K562 (cell line): ENCODE measurements around the gene SPX. TPM values are rescaled to one million over a fixed set of nuclear protein-coding genes. Genes with fewer than 3 reads are reported as not detected.

Experiments used
- ATAC-seq: fragments of 200-7000 bp; cut with Tn5 transposase; 3 replicates; pipeline ENCODE4 v1.9.1; 2020; ENCODE audit warnings: moderate library complexity
- BruUV-seq: library from RNA; stranded (reverse); fragments of 400-500 nt; replicated peaks from 2 replicates; lab custom pipeline; 2021; lab: Mats Ljungman, UMichigan
- CTCF ChIA-PET: fragments of 300-600 bp; formaldehyde crosslinking; extraction: SDS; loops from one replicate; lab custom pipeline; 2021; ENCODE audit warnings: low intra/inter-chr PET ratio; lab: Yijun Ruan, JAX
- POLR2A ChIA-PET: fragments of 300-600, 350-650 bp; sonication (Branson Sonifier 250); formaldehyde crosslinking; extraction: SDS; loops from one replicate; lab custom pipeline; 2021; ENCODE audit warnings: antibody characterized with exemption, inconsistent platforms; lab: Yijun Ruan, JAX
- DNase-seq, 4 experiments: peaks; one replicate each; pipeline versions ENCODE4 v3.0.0 to v3.0.0-alpha.2; 2011 to 2018; ENCODE audit warnings: low spot score in 3 of 4, mixed read lengths in 3 of 4; ENCODE audit errors: extremely low read depth in 1 of 4
- FAIRE-seq: peaks from 2 replicates; lab custom pipeline; 2011; peaks lifted over from hg19 to GRCh38; lab: Jason Lieb, UNC
- H2AFZ ChIP-seq: 2 replicates; pipeline ENCODE4 v1.6.0; 2011; ENCODE audit warnings: low read depth, low read length, control low read depth, inconsistent platforms
- H3K27ac ChIP-seq: fragments of 200-600 bp; 3 replicates; pipeline ENCODE4 v1.8.0; 2011; ENCODE audit warnings: low read depth, mild to moderate bottlenecking, control low read depth, inconsistent platforms, low read length, moderate library complexity, mixed read lengths; ENCODE audit errors: extremely low read depth
- H3K27me3 ChIP-seq, 2 experiments: fragments of 300-600 bp in 1 of 2; 2 replicates in 1 of 2; 3 replicates in 1 of 2; pipeline versions ENCODE4 v1.6.0 to v1.8.0; 2011; ENCODE audit warnings: inconsistent platforms in 2 of 2, low read length in 2 of 2, mild to moderate bottlenecking in 1 of 2, mixed read lengths in 1 of 2, moderate library complexity in 1 of 2; ENCODE audit not compliant: control insufficient read depth in 2 of 2, insufficient read depth in 2 of 2
- H3K36me3 ChIP-seq: fragments of 300-600 bp; 3 replicates; pipeline ENCODE4 v1.8.0; 2011; ENCODE audit warnings: mild to moderate bottlenecking, low read length, inconsistent platforms; ENCODE audit not compliant: control insufficient read depth, insufficient read depth
- H3K4me1 ChIP-seq, 2 experiments: fragments of 200-600 bp in 1 of 2; replicated peaks in 1 of 2; 2 replicates in 1 of 2; 3 replicates in 1 of 2; pipeline versions ENCODE4 v1.5.1 to v1.8.0; 2011; ENCODE audit warnings: inconsistent platforms in 2 of 2, low read length in 2 of 2, mild to moderate bottlenecking in 1 of 2, mixed read lengths in 1 of 2, moderate library complexity in 1 of 2; ENCODE audit not compliant: control insufficient read depth in 2 of 2, insufficient read depth in 2 of 2
- H3K4me2 ChIP-seq: 2 replicates; pipeline ENCODE4 v1.6.1; 2011; ENCODE audit warnings: low read length, control low read depth, inconsistent platforms, mixed read lengths; ENCODE audit not compliant: insufficient read depth
- H3K4me3 ChIP-seq: fragments of 200-600 bp; sonication (generic), shearing (Covaris generic); 2 replicates; pipeline ENCODE4 v1.5.1; 2016; ENCODE audit warnings: control low read depth, inconsistent platforms
- H3K79me2 ChIP-seq: fragments of 200-600 bp; 3 replicates; pipeline ENCODE4 v1.8.0; 2011; ENCODE audit warnings: low read length, inconsistent platforms; ENCODE audit not compliant: control insufficient read depth, insufficient read depth
- H3K9ac ChIP-seq, 2 experiments: 2 replicates each; pipeline versions ENCODE4 v1.6.0 to v1.6.1; 2011; ENCODE audit warnings: low read depth in 2 of 2, low read length in 2 of 2, control low read depth in 1 of 2, inconsistent platforms in 1 of 2, mild to moderate bottlenecking in 1 of 2, mixed read lengths in 1 of 2; ENCODE audit not compliant: insufficient read depth in 1 of 2
- H3K9me1 ChIP-seq: one replicate; pipeline ENCODE4 v1.6.0; 2011; ENCODE audit warnings: inconsistent platforms, mild to moderate bottlenecking, low read length, moderate library complexity; ENCODE audit not compliant: control insufficient read depth, insufficient read depth
- H3K9me3 ChIP-seq: replicated peaks from 2 replicates; pipeline ENCODE4 v1.5.1; 2011; ENCODE audit warnings: low read depth, low read length, inconsistent platforms; ENCODE audit not compliant: control insufficient read depth, insufficient read depth
- H4K20me1 ChIP-seq: replicated peaks from 2 replicates; pipeline ENCODE4 v1.6.1; 2011; ENCODE audit warnings: low read length, inconsistent platforms, mixed read lengths; ENCODE audit not compliant: control insufficient read depth, insufficient read depth
- CBFA2T3 ChIP-seq: fragments of 450-650 bp; IDR thresholded peaks from 2 replicates; pipeline ENCODE4 v1.6.1; 2017
- MTA1 ChIP-seq: fragments of 450-650 bp; IDR thresholded peaks from 2 replicates; pipeline ENCODE4 v1.6.1; 2017; ENCODE audit warnings: borderline replicate concordance
- SLC30A9 ChIP-seq: fragments of 250-450 bp; sonication (Bioruptor Pico); IDR thresholded peaks from 2 replicates; pipeline ENCODE4 v1.8.0; 2022; ENCODE audit warnings: mild to moderate bottlenecking, moderate library complexity
- SOX6 ChIP-seq: fragments of 450-650 bp; IDR thresholded peaks from 2 replicates; pipeline ENCODE4 v1.6.1; 2014; ENCODE audit warnings: mild to moderate bottlenecking
- WGBS: fragments of 100-300 bp; shearing (Covaris generic); methylation state at CpG from one replicate; pipeline ENCODE4 v1.1.6; 2016; ENCODE audit warnings: low coverage, mixed read lengths; ENCODE audit not compliant: insufficient coverage; ENCODE audit errors: missing lambda C conversion rate; 5-methylcytosine and 5-hydroxymethylcytosine counted together
- in situ Hi-C: fragments of 300-500 bp; cut with MboI; formaldehyde crosslinking; loops from 4 replicates; pipeline ENCODE4 v1.15.0; 2018; ENCODE audit warnings: inconsistent platforms, mixed read lengths
- intact Hi-C: fragments of 100-400 bp; cut with micrococcal nuclease; formaldehyde crosslinking; loops from 2 replicates; pipeline ENCODE4 v1.14.2; 2022
- polyA plus RNA-seq, 8 experiments: library from polyadenylated mRNA; depleted of rRNA in 4 of 8; stranded (reverse) in 5 of 8; unstranded in 3 of 8; fragments of >200 nt; fragmentation: Nextera tagmentation in 2 of 8; fragmentation: Illumina TruSeq in 1 of 8; extraction: Ambion mirVana in 2 of 8; extraction: Trizol in 1 of 8; gene quantifications; 2 replicates each; pipeline versions ENCODE4 v1.2.1 to v1.2.3, GENCODE V29; 2011 to 2014; ENCODE audit warnings: inconsistent platforms in 1 of 8, missing spikeins in 1 of 8
- total RNA-seq, 7 experiments: library from RNA; depleted of rRNA in 6 of 7; stranded (reverse); fragments of >200 nt in 6 of 7; fragmentation: Illumina TruSeq in 2 of 7; extraction: Trizol in 2 of 7; gene quantifications; 2 replicates each; pipeline versions ENCODE4 v1.2.1 to v1.2.3, GENCODE V29; 2011 to 2021; ENCODE audit warnings: low replicate concordance in 1 of 7

Gene SPX
- total and polyA plus RNA-seq, 9 of the 15 experiments (the other 6 are each of a cell fraction or from before 2014, with no cell fraction given), result 0.06 to 0.40 (median 0.14) TPM

DNA sequence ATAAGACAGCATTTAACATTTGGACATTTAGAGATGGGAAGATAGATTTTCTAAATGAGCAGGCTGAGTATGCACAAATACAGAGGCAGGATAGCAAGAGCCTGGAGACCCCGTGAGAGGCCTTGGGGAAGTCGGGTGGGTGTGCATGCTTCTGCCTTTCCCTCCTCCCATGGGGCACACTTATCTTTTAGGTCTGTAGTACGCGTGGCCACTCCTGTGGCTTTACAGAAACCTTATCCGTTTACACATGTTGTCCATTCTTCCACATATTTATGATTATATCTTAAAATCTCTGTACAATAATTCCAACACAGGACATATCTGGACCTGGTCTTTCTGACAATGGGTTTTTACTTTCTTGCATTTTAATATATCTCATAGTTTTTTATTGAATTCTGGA lies 45.0 kb downstream of the SPX start:
- in situ Hi-C loops, result no loop called here
- no peak overlapping the region for H3K4me3 ChIP-seq
- no peak for FAIRE-seq
- no peaks in the 10 kb centered on the region for H3K27me3 ChIP-seq
- H3K9me1 ChIP-seq, result no peaks in the 10 kb centered on the region
- no peak overlapping the region for H3K27ac ChIP-seq
- H3K79me2 ChIP-seq, result no peaks in the 10 kb centered on the region
- intact Hi-C loops, result no loop called here
- no peaks in the 10 kb centered on the region for H4K20me1 ChIP-seq
- H3K9me3 ChIP-seq, result no peaks in the 10 kb centered on the region
- no peak overlapping the region for H3K9ac ChIP-seq
- TF ChIP-seq CBFA2T3 (peak; percentile 19; the same call in 1 of the 2 replicates), SLC30A9 (CRISPR knock-in tag) (no peak)
- TF ChIP-seq, all 486 proteins: peak for 1
- ChIA-PET CTCF (no interaction called here), POLR2A (no interaction called here)
- no peak for ATAC-seq
- no TSS peak for BruUV-seq
- 0% methylated on average over 5 of the region's 5 CpGs for WGBS
- Histone ChIP-seq H2AFZ (no peak overlapping the region), H3K36me3 (no peaks in the 10 kb centered on the region), H3K4me2 (no peak overlapping the region), H3K4me1 (no peaks in the 10 kb centered on the region)
- DNase-seq, result peak in 1 of 4 experiments; percentile 3

- POLR2A ChIA-PET, result no interaction called here
- CTCF ChIA-PET, result no interaction called here
- Histone ChIP-seq H3K4me2 (no peak overlapping the region), H2AFZ (no peak overlapping the region), H3K79me2 (no peaks in the 10 kb centered on the region), H3K27me3 (no peaks in the 10 kb centered on the region), H3K4me3 (no peak overlapping the region), H3K9ac (no peak overlapping the region), H3K36me3 (no peaks in the 10 kb centered on the region), H3K27ac (no peak overlapping the region), H3K4me1 (no peaks in the 10 kb centered on the region), H3K9me1 (no peaks in the 10 kb centered on the region), H4K20me1 (no peaks in the 10 kb centered on the region), H3K9me3 (no peaks in the 10 kb centered on the region)
- in situ Hi-C loops, result no loop called here
- ATAC-seq, result no peak
- TF ChIP-seq SOX6 (no peak), MTA1 (no peak)
- no peak for FAIRE-seq
- intact Hi-C loops, result no loop called here
- no peak for DNase-seq
- no TSS peak for BruUV-seq
- 0% methylated on average over 3 of the region's 4 CpGs for WGBS
These were observed 47.8 kb downstream of the SPX start for GRCh38 chr12:21573733-21574358.
